Activated CD4-positive, alpha-beta T cell treated with anti-CD3 and anti-CD28 coated beads, Interleukin-2, amount 10 ng/mL, durations not matched to agents 7 days and 5 days (primary cell): ENCODE results near the gene DPM3. TPM values are rescaled to one million over a fixed set of nuclear protein-coding genes. Genes with fewer than 3 reads are reported as not detected.

Experiments used
- CTCF ChIA-PET: fragments of 350-600 bp; sonication (Branson Sonifier 250); formaldehyde crosslinking; loops from one replicate; lab custom pipeline; 2021; ENCODE audit warnings: antibody characterized with exemption; lab: Charles Lee
- POLR2A ChIA-PET: fragments of 350-600 bp; sonication (Branson Sonifier 250); formaldehyde crosslinking; loops from one replicate; lab custom pipeline; 2021; ENCODE audit warnings: antibody characterized with exemption; lab: Charles Lee
- DNase-seq: peaks from one replicate; pipeline ENCODE4 v3.0.0-alpha.2; 2020
- H3K27ac Mint-ChIP-seq: one replicate; pipeline ENCODE4 v1.8.0; 2021; ENCODE audit warnings: mild to moderate bottlenecking, moderate library complexity, mixed read lengths
- H3K27me3 Mint-ChIP-seq: one replicate; pipeline ENCODE4 v1.8.0; 2021; ENCODE audit warnings: mixed read lengths
- H3K36me3 Mint-ChIP-seq: one replicate; pipeline ENCODE4 v1.8.0; 2021; ENCODE audit warnings: low read depth, mixed read lengths
- H3K4me1 Mint-ChIP-seq: one replicate; pipeline ENCODE4 v1.8.0; 2021; ENCODE audit warnings: mixed read lengths
- H3K4me3 Mint-ChIP-seq: one replicate; pipeline ENCODE4 v1.8.0; 2021; ENCODE audit warnings: mild to moderate bottlenecking, moderate library complexity, mixed read lengths
- H3K9me3 Mint-ChIP-seq: one replicate; pipeline ENCODE4 v1.8.0; 2021; ENCODE audit warnings: mixed read lengths
- total RNA-seq, 2 experiments: library from RNA; stranded (reverse); gene quantifications; one replicate each; pipeline ENCODE4 v1.2.3, GENCODE V29; 2021

The DPM3 gene
- total RNA-seq, 2 experiments from 2014 or later: 50.1 to 58.9 TPM

DNA sequence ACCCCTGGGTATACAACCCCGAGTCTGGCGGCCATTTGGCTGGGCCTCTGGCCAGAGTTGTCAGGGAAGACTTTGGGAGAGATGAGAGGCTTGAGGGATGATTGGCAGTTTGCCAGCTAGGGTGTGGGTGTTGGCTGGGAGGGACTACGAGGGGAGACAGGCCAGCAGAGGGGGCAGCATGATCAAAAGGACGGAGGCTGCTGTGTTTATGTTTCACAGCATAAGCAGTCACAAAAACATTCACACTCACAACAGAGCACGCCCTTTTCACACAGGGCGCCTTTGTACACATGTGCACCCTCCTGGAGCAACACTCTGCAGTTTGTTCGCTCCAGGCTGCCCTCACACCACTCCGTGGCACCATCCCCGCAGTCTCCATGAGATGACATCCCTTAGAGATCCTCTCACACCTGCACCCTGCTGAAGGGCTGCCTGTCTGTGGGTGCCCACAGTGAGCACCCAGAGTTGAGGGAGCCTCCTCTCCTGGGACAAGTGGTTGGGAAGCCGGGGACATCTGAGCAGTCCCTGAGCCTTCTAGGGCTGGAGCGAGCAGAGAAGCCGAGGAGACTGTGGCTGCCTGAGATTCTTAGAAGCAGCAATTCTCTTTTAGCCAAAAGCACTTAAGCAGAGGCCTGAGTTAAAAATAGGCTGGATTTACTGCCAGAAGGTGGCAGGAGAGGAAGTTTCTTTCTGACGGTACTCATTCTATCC, 46.3 kb downstream of the DPM3 start:
- peaks cover 19% of the 10 kb centered on the region for H3K27me3 Mint-ChIP-seq
- CTCF ChIA-PET: interaction anchor here (0.6 kb wide), 1 partner anchor 67 kb away, joined by 5 read pairs; no protein-coding TSS in a partner anchor
- H3K4me3 Mint-ChIP-seq: no peak overlapping the region
- POLR2A ChIA-PET: no interaction called here
- no peak for DNase-seq
- H3K9me3 Mint-ChIP-seq: no peaks in the 10 kb centered on the region
- peaks cover 8% of the 10 kb centered on the region for H3K4me1 Mint-ChIP-seq
- no peaks in the 10 kb centered on the region for H3K36me3 Mint-ChIP-seq
- H3K27ac Mint-ChIP-seq: no peak overlapping the region

DNA sequence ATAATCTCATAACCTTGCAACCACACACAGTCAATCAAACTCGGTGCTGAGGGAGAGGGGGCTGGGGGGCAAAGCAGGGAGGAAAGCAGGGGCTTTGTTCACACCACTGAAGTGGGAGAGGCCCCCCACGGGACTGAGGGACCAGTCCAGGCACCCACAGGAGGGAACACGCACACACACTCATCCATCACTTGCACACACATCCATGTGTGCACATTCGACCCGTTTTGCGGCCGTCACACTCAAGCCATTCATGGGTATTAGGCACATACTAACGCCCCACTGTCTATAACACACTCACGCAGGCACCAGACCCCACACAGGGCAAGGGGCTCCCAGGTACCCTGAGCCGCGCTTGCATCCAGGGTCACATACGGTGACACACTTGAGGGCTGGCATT, 47.7 kb downstream of the DPM3 start:
- no peaks in the 10 kb centered on the region for H3K9me3 Mint-ChIP-seq
- H3K27ac Mint-ChIP-seq: no peak overlapping the region
- H3K36me3 Mint-ChIP-seq: no peaks in the 10 kb centered on the region
- no peak for DNase-seq
- ChIA-PET POLR2A (no interaction called here), CTCF (interaction anchor here (1.7 to 4.4 kb wide), 4 partner anchors 8 to 80 kb away, joined by 4 to 67 read pairs (median 16); partner anchors contain the start of gene KRTCAP2)
- no peak overlapping the region for H3K4me3 Mint-ChIP-seq
- H3K27me3 Mint-ChIP-seq: peaks cover 19% of the 10 kb centered on the region
- peaks cover 8% of the 10 kb centered on the region for H3K4me1 Mint-ChIP-seq

DNA sequence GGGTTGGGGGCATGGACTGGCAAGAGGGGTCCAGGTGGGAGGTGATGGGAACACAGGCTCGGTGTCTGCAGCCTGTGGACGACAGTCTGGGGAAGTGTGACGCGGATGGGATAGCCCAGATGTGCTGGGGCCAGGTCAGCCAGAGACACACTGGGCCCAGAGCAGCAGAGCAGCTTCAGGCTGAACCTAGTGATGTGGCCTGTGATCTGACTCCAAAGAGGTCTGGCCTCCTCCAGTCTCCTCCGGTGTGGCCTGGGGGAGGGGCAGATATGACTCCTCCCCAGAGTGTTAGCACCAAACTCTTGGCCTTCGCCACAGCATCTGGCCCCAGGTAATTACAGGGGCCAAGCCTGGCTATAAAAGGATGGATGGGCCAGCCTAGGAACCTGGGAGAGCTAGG, 48.2 kb downstream of the DPM3 start:
- no peak for DNase-seq
- H3K4me3 Mint-ChIP-seq: no peak overlapping the region
- peaks cover 19% of the 10 kb centered on the region for H3K27me3 Mint-ChIP-seq
- no peaks in the 10 kb centered on the region for H3K9me3 Mint-ChIP-seq
- H3K36me3 Mint-ChIP-seq: no peaks in the 10 kb centered on the region
- ChIA-PET CTCF (interaction anchor here (0.6 to 4.4 kb wide), 22 partner anchors 8 to 625 kb away, joined by 3 to 67 read pairs (median 5); partner anchors contain the start of genes DPM3, EFNA3, EFNA4 and KRTCAP2), POLR2A (no interaction called here)
- no peak overlapping the region for H3K27ac Mint-ChIP-seq
- H3K4me1 Mint-ChIP-seq: peaks cover 8% of the 10 kb centered on the region

DNA sequence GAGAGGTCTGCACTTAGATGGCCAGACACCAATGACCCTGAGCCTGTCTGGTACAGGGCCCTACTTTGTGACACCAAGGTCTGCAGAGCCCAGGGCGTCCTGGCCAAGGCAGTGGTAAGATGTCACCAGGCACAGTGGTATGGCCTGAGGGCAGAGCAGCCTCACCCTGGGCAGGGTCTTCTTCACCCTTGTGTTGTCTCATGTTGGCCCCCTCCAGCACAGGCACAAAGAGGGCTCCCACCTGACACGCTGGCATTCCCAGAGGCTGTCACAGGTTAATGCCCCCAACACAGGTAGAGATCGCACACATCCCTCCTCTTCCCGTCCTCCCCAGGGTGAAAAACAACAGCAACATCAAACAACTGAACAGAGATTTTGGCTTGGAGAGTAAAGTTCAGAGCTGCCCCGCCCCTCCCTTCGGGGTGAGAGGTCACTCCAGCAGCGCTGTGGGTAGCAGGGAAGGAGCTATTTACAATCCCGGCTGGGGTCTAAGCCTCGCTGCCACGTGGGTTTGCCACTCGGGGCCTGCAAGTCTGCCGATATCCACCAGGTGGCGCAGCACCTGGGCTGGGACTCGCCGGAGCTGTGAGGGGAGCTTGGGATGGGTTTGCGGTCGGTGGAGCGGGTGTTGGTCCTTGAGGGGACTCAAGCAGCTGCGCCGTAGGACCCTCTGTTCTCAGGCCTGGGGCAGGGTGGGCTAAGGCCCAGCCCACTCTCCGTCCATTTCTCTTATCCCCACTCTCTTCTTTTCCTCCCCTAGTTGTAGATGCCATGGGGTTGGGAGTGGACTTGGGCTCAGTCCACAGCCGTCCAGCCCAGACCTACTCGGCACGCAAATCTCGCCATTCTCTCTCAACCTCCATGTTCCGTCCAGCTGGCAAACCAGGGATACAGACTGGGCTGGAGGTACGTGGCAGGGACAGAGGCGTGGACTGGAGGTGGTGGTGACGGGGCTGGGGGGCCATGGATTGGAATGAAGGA, 49.0 kb downstream of the DPM3 start:
- H3K4me3 Mint-ChIP-seq: no peak overlapping the region

More for the DNA sequence above, 49.0 kb downstream of the DPM3 start:
- Mint-ChIP-seq H3K4me1 (peaks cover 9% of the 10 kb centered on the region), H3K27ac (no peak overlapping the region), H3K36me3 (no peaks in the 10 kb centered on the region), H3K9me3 (no peaks in the 10 kb centered on the region), H3K27me3 (peaks cover 18% of the 10 kb centered on the region)
- CTCF ChIA-PET: interaction anchor here (0.5 to 4.4 kb wide), 31 partner anchors 9 to 902 kb away, joined by 3 to 67 read pairs (median 4); partner anchors contain the start of genes DPM3, EFNA3, EFNA4 and KRTCAP2
- POLR2A ChIA-PET: interaction anchor here (0.5 kb wide), 1 partner anchor 1092 kb away, joined by 4 read pairs; no protein-coding TSS in a partner anchor
- peak; percentile 84 for DNase-seq

Other genes starting within 250 kb of the DPM3 start
- 10 to 100 TPM; 25.7 to 40.2 TPM for gene PMVK, start 203.8 kb downstream of the DPM3 start, total RNA-seq
- gene PBXIP1, start 184.4 kb downstream of the DPM3 start, total RNA-seq: 10 to 100 TPM; 74.6 to 92.0 TPM
- 10 to 100 TPM; 50.0 to 50.2 TPM for gene PYGO2, start 178.7 kb downstream of the DPM3 start, total RNA-seq
- gene SHC1, start 169.8 kb downstream of the DPM3 start, total RNA-seq: 100 to 1,000 TPM in 1 of 2 experiments, 10 to 100 TPM in 1; 75.1 to 104 TPM
- gene CKS1B, start 165.8 kb downstream of the DPM3 start, total RNA-seq: 100 to 1,000 TPM; 147 to 157 TPM
- gene FLAD1, start 157.2 kb downstream of the DPM3 start, total RNA-seq: 10 to 100 TPM; 41.2 to 41.3 TPM
- 1 to 10 TPM in 1 of 2 experiments, under 1 TPM in 1; 0.85 to 1.0 TPM for gene LENEP, start 146.9 kb downstream of the DPM3 start, total RNA-seq
- gene ZBTB7B, start 137.7 kb downstream of the DPM3 start, total RNA-seq: 100 to 1,000 TPM; 112 to 127 TPM
- under 1 TPM; 0.50 to 0.73 TPM for gene DCST2, start 106.8 kb downstream of the DPM3 start, total RNA-seq
- not detected for gene DCST1, start 106.7 kb downstream of the DPM3 start, total RNA-seq
- gene ADAM15, start 89.2 kb downstream of the DPM3 start, total RNA-seq: 10 to 100 TPM; 40.2 to 45.0 TPM
- 1 to 10 TPM; 8.2 to 8.3 TPM for gene EFNA4, start 76.8 kb downstream of the DPM3 start, total RNA-seq
- gene EFNA3, start 61.7 kb downstream of the DPM3 start, total RNA-seq: 1 to 10 TPM; 2.3 to 2.7 TPM
- under 1 TPM in 1 of 2 experiments, not detected in 1; 0.15 TPM for gene EFNA1, start 12.7 kb downstream of the DPM3 start, total RNA-seq
- gene SLC50A1, start 4.7 kb downstream of the DPM3 start, total RNA-seq: 10 to 100 TPM; 37.2 to 42.3 TPM
- 100 to 1,000 TPM; 183 to 308 TPM for gene KRTCAP2, start 32.8 kb upstream of the DPM3 start, total RNA-seq
- 10 to 100 TPM; 14.2 to 15.5 TPM for gene TRIM46, start 33.3 kb upstream of the DPM3 start, total RNA-seq
- gene THBS3, start 67.4 kb upstream of the DPM3 start, total RNA-seq: 10 to 100 TPM; 21.2 to 23.6 TPM
- gene MTX1, start 68.2 kb upstream of the DPM3 start, total RNA-seq: 10 to 100 TPM; 32.8 to 37.3 TPM
- gene ENTREP3, start 115.0 kb upstream of the DPM3 start, total RNA-seq: 10 to 100 TPM; 22.8 to 22.9 TPM
- 10 to 100 TPM; 88.7 to 96.4 TPM for gene SCAMP3, start 121.8 kb upstream of the DPM3 start, total RNA-seq
- gene CLK2, start 133.0 kb upstream of the DPM3 start, total RNA-seq: 100 to 1,000 TPM in 1 of 2 experiments, 10 to 100 TPM in 1; 100.0 to 104 TPM
- 1 to 10 TPM; 2.5 to 3.4 TPM for gene HCN3, start 136.9 kb upstream of the DPM3 start, total RNA-seq
- gene PKLR, start 160.9 kb upstream of the DPM3 start, total RNA-seq: not detected
- 100 to 1,000 TPM; 209 to 229 TPM for gene FDPS, start 168.3 kb upstream of the DPM3 start, total RNA-seq
- gene RUSC1, start 180.4 kb upstream of the DPM3 start, total RNA-seq: 10 to 100 TPM; 30.2 to 31.6 TPM